Transverse colon (tissue), 4 donors: ENCODE measurements around the gene BCL2L1. TPM values are rescaled to one million over a fixed set of nuclear protein-coding genes. Genes with fewer than 3 reads are reported as not detected.

ENCODE experiments used
- DNase-seq: peaks from one replicate; pipeline ENCODE4 v3.0.0-alpha.2; 2019
- H3K27ac ChIP-seq, 4 donors: fragments of 200-600 bp; sonication (generic); 2 replicates each; pipeline ENCODE4 v1.5.1; 2016 to 2018; ENCODE audit warnings: inconsistent platforms in 4 of 4
- H3K27me3 ChIP-seq: fragments of 200-600 bp; sonication (generic); 2 replicates; pipeline ENCODE4 v1.5.1; 2017; ENCODE audit warnings: inconsistent platforms
- H3K36me3 ChIP-seq, 4 donors: fragments of 200-600 bp; sonication (generic); 2 replicates each; pipeline ENCODE4 v1.5.1; 2017 to 2019; ENCODE audit warnings: inconsistent platforms in 4 of 4
- H3K4me1 ChIP-seq, 4 donors: fragments of 200-600 bp; sonication (generic); 2 replicates each; pipeline ENCODE4 v1.5.1; 2017 to 2020; ENCODE audit warnings: inconsistent platforms in 4 of 4
- H3K4me3 ChIP-seq, 4 donors: fragments of 200-600 bp; sonication (generic); 1 replicate in 1 of 4; 2 replicates in 3 of 4; pipeline versions ENCODE4 v1.5.1 to v1.6.1; 2017 to 2019; ENCODE audit warnings: inconsistent platforms in 4 of 4
- H3K9me3 ChIP-seq, 2 donors: fragments of 200-600 bp; sonication (generic); 2 replicates each; pipeline ENCODE4 v1.5.1; 2017 to 2019; ENCODE audit warnings: inconsistent platforms in 2 of 2
- EP300 ChIP-seq: sonication (generic); formaldehyde crosslinking; IDR thresholded peaks from one replicate; pipeline ENCODE4 v1.6.1; 2017; ENCODE audit warnings: antibody characterized with exemption, low read depth
- POLR2A ChIP-seq: fragments of 450-650 bp; IDR thresholded peaks from one replicate; pipeline ENCODE4 v1.6.1; 2016; ENCODE audit warnings: antibody characterized with exemption, mild to moderate bottlenecking, moderate library complexity
- POLR2AphosphoS5 ChIP-seq, 3 donors: sonication (generic); formaldehyde crosslinking; IDR thresholded peaks; one replicate each; pipeline ENCODE4 v1.6.1; 2016; ENCODE audit warnings: antibody characterized with exemption in 3 of 3
- WGBS, 2 donors: methylation state at CpG; one replicate each; pipeline ENCODE4 v1.1.5; 2018; ENCODE audit warnings: low coverage in 1 of 2; 5-methylcytosine and 5-hydroxymethylcytosine counted together
- in situ Hi-C, 4 donors: fragments of 200-750 bp; cut with MboI; loops; one replicate each; pipeline versions ENCODE4 v1.15.0 to v1.15.1; 2017; ENCODE audit warnings: low sequenced_read_pairs in 3 of 4, low pct_ligation_motif_present in 1 of 4, low pct_unique_long_range_greater_than_20kb in 1 of 4
- intact Hi-C: fragments of 100-400 bp; cut with DNase I; formaldehyde crosslinking; loops from one replicate; pipeline ENCODE4 v1.15.1; 2023; ENCODE audit warnings: low total_unique reads
- total RNA-seq, 4 donors: library from RNA; depleted of rRNA; stranded (reverse); fragments of >200 nt; gene quantifications; one replicate each; pipeline ENCODE4 v1.1.0, GENCODE V29; 2016
- TF ChIP-seq, protein P1 (sequence below), 5 experiments: fragments of 200-600 bp in 3 of 5; fragments of 450-650 bp in 2 of 5; sonication (generic) in 3 of 5; IDR thresholded peaks; 1 replicate in 2 of 5; 2 replicates in 3 of 5; pipeline ENCODE4 v1.5.1; 2016 to 2017; ENCODE audit warnings: antibody characterized with exemption in 5 of 5, inconsistent platforms in 3 of 5, mild to moderate bottlenecking in 2 of 5, moderate library complexity in 1 of 5

The BCL2L1 gene
- total RNA-seq, 4 donors from 2014 or later: 98.6 to 151 (median 107) TPM

DNA sequence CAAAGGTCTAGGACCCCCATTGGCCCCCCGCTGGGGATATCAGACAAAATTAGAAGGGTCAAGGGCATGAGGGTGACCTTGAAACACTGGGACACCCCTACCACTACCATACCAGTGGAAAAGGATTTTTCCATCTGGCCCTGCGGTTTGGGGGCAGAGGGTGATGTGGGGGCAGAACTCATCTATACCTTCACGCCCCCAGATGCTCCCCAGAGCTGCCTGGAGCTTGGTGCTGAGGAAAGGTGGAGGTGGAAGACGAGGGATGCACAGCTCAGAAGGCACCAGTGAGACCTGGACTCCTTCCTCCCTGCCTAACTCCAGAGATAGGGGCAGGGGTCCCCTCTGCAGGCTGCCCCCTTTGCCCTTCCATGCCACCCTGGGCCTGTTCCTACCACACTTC is 83.9 kb downstream of the BCL2L1 start:
- Histone ChIP-seq H3K27ac (no peak overlapping the region), H3K36me3 (no peaks in the 10 kb centered on the region), H3K4me3 (no peak overlapping the region), H3K27me3 (peaks cover 15% of the 10 kb centered on the region), H3K9me3 (no peaks in the 10 kb centered on the region), H3K4me1 (no peaks in the 10 kb centered on the region)
- intact Hi-C loops: no loop called here
- TF ChIP-seq POLR2AphosphoS5 (IDR thresholded peaks at IDR 0.05): no peak
- no peak for TF ChIP-seq EP300
- TF ChIP-seq, protein P1, sequence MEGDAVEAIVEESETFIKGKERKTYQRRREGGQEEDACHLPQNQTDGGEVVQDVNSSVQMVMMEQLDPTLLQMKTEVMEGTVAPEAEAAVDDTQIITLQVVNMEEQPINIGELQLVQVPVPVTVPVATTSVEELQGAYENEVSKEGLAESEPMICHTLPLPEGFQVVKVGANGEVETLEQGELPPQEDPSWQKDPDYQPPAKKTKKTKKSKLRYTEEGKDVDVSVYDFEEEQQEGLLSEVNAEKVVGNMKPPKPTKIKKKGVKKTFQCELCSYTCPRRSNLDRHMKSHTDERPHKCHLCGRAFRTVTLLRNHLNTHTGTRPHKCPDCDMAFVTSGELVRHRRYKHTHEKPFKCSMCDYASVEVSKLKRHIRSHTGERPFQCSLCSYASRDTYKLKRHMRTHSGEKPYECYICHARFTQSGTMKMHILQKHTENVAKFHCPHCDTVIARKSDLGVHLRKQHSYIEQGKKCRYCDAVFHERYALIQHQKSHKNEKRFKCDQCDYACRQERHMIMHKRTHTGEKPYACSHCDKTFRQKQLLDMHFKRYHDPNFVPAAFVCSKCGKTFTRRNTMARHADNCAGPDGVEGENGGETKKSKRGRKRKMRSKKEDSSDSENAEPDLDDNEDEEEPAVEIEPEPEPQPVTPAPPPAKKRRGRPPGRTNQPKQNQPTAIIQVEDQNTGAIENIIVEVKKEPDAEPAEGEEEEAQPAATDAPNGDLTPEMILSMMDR (IDR thresholded peaks at IDR 0.05): no peak
- no peak for TF ChIP-seq POLR2A
- in situ Hi-C loops: no loop called here
- DNase-seq: no peak
- WGBS, 2 donors: 83% methylated on average over 4 of the region's 4 CpGs; no CpG with 5 or more reads in 1 of the 2 donors

DNA sequence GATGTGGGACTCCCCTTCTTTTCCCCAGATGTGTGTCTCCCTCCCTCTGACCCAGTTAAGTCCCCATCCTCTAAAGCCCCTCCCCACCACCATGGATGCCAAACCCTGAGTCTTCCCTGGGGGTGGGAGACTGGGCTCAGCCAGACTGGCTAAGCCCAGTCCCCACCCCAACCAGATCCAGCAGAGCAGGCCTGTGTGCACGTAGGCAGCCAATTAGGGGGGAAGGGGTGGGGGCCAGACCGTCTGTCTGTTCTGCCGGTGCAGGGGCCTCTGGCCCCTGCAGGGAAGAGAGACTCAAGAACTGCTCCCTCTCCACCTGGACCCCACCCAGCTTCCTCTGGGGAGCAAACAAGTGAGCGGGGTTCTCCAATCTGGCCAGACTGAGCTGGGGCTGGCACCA is 84.4 kb downstream of the BCL2L1 start:
- TF ChIP-seq POLR2A (no peak), POLR2AphosphoS5 (IDR thresholded peaks at IDR 0.05) (no peak), EP300 (no peak)
- TF ChIP-seq, protein P1 (IDR thresholded peaks at IDR 0.05): no peak
- H3K4me3 ChIP-seq: no peak overlapping the region
- H3K4me1 ChIP-seq: no peaks in the 10 kb centered on the region
- peaks cover 15% of the 10 kb centered on the region for H3K27me3 ChIP-seq
- intact Hi-C loops (no loop called here), in situ Hi-C loops (no loop called here)
- no peaks in the 10 kb centered on the region for H3K9me3 ChIP-seq
- no peak for DNase-seq
- no peak overlapping the region for H3K27ac ChIP-seq
- 79% methylated on average over 3 of the region's 4 CpGs; no CpG with 5 or more reads in 1 of the 2 donors for WGBS, 2 donors
- no peaks in the 10 kb centered on the region for H3K36me3 ChIP-seq

DNA sequence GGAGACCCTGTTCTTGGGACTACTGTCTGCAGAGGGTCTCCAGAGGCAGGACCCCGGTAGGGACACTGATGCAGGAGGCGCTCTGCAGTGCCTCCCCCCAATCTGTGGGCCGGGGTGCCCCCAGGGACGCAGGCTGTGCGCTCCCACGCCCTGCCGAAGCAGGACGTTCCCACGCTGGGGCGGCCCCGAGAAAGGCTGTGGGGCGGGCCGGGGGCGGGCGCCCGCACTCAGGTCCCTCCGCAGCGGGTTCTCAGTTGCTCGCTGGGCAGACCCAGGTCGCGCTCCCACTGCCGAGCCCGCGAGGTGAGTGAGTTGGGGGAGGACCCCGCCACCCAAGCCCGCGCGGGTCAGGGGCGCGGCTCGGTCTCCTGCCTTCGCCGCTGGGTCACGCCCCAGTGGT is 85.0 kb downstream of the BCL2L1 start, which contains the start of gene COX4I2:
COX4I2 (plus strand) TSS at position 253 of the 400 bp plus-strand sequence. CDS start 1,106 bp downstream, outside the sequence.
- in situ Hi-C loops: no loop called here
- no peak for DNase-seq
- Histone ChIP-seq H3K36me3 (no peaks in the 10 kb centered on the region), H3K4me1 (no peaks in the 10 kb centered on the region), H3K27ac (no peak within 1 kb of the TSS), H3K4me3 (no peak within 1 kb of the TSS), H3K9me3 (no peaks in the 10 kb centered on the region), H3K27me3 (peaks cover 15% of the 10 kb centered on the region)
- 66% methylated on average over 34 of the region's 34 CpGs; no CpG with 5 or more reads in 1 of the 2 donors for WGBS, 2 donors
- no peak for TF ChIP-seq POLR2AphosphoS5 (IDR thresholded peaks at IDR 0.05)
- TF ChIP-seq EP300: no peak
- TF ChIP-seq, protein P1 (IDR thresholded peaks at IDR 0.05): no peak
- no peak for TF ChIP-seq POLR2A
- intact Hi-C loops: no loop called here

DNA sequence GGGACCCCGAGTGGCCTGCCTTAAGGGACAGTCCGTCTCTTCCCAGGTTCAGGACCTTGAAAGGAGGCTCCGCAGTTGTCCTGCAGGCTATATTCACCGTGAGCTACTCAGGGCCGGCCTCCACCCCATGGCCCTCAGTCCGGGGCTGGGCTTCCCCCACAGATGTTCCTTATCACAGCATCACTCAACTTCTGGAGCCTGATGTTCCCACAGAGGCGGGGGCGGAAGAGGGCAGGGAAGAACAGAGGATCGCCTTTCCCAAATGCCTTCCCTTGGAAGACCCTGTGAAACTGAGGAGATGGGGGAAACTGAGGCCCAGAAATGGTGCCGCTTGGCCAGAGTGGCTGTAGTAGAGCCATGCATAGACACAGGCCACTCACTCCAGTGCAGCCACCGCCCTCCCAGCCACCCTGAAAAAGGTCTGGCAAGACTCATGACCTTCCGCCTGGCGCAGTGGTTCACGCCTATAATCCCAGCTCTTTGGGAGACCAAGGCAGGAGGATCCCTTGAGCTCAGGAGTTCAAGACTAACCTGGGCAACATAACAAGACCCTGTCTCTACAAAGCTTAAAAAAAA is 89.2 kb downstream of the BCL2L1 start:
- no peak overlapping the region for H3K4me3 ChIP-seq
- peaks cover 12% of the 10 kb centered on the region for H3K27me3 ChIP-seq
- no peaks in the 10 kb centered on the region for H3K36me3 ChIP-seq
- TF ChIP-seq POLR2A (no peak), EP300 (no peak)
- TF ChIP-seq, protein P1 (IDR thresholded peaks at IDR 0.05): no peak
- no peaks in the 10 kb centered on the region for H3K4me1 ChIP-seq
- in situ Hi-C loops: no loop called here
- H3K27ac ChIP-seq: no peak overlapping the region
- DNase-seq: no peak
- 82% methylated on average over 14 of the region's 14 CpGs; no CpG with 5 or more reads in 1 of the 2 donors for WGBS, 2 donors
- intact Hi-C loops: no loop called here
- no peaks in the 10 kb centered on the region for H3K9me3 ChIP-seq
